HEK293 (cell line): ENCODE results near the gene GLIS1.
A peak's percentile ranks its signal among the peaks of the same experiment; 100 is the strongest.

Experiments used
- CTCF ChIA-PET: fragments of 350-600 bp; formaldehyde crosslinking; extraction: SDS; loops from one replicate; lab custom pipeline; 2021; ENCODE audit warnings: antibody characterized with exemption; lab: Yijun Ruan, JAX
- POLR2A ChIA-PET: fragments of 300-600 bp; formaldehyde crosslinking; extraction: SDS; loops from one replicate; lab custom pipeline; 2020; ENCODE audit warnings: antibody characterized with exemption, inconsistent platforms; lab: Yijun Ruan, JAX
- H3K27ac ChIP-seq: fragments of 200-500 bp; sonication (Bioruptor generic); 2 replicates; pipeline ENCODE4 v1.5.1; 2014; ENCODE audit warnings: low read depth, low read length, control low read depth, inconsistent platforms; ENCODE audit errors: extremely low read depth
- H3K36me3 ChIP-seq, 2 experiments: fragments of 200-500 bp in 1 of 2; sonication (Bioruptor generic) in 1 of 2; 1 replicate in 1 of 2; 2 replicates in 1 of 2; pipeline ENCODE4 v1.5.1; 2014 to 2017; ENCODE audit warnings: inconsistent platforms in 2 of 2, low read length in 2 of 2; ENCODE audit not compliant: control insufficient read depth in 2 of 2, insufficient read depth in 1 of 2
- H3K4me1 ChIP-seq: fragments of 200-500 bp; sonication (Bioruptor generic); 2 replicates; pipeline ENCODE4 v1.5.1; 2014; ENCODE audit warnings: mild to moderate bottlenecking, low read length, inconsistent platforms; ENCODE audit not compliant: control insufficient read depth, insufficient read depth
- H3K4me3 ChIP-seq: 2 replicates; pipeline ENCODE4 v1.5.1; 2011; ENCODE audit warnings: low read depth, mild to moderate bottlenecking, control low read depth, low read length, moderate library complexity
- H3K9me3 ChIP-seq: fragments of 200-500 bp; sonication (Bioruptor generic); 2 replicates; pipeline ENCODE4 v1.5.1; 2014; ENCODE audit warnings: low read depth, low read length, inconsistent platforms; ENCODE audit not compliant: control insufficient read depth, insufficient read depth
- ELK4 ChIP-seq: IDR thresholded peaks from 2 replicates; pipeline ENCODE4 v1.6.1; 2011; ENCODE audit warnings: mild to moderate bottlenecking, low read depth, low read length, borderline replicate concordance
- PRDM10 ChIP-seq: fragments of 450-650 bp; formaldehyde crosslinking; IDR thresholded peaks from 2 replicates; pipeline ENCODE4 v1.5.1; 2016; ENCODE audit warnings: missing biosample characterization, missing genetic modification characterization
- SCRT1 ChIP-seq: fragments of 450-650 bp; formaldehyde crosslinking; IDR thresholded peaks from 2 replicates; pipeline ENCODE4 v1.5.1; 2016; ENCODE audit warnings: missing biosample characterization, missing genetic modification characterization, borderline replicate concordance
- SCRT2 ChIP-seq: fragments of 450-650 bp; formaldehyde crosslinking; IDR thresholded peaks from 2 replicates; pipeline ENCODE4 v1.5.1; 2016; ENCODE audit warnings: missing biosample characterization, missing genetic modification characterization
- ZBTB7A ChIP-seq: fragments of 450-650 bp; formaldehyde crosslinking; IDR thresholded peaks from 2 replicates; pipeline ENCODE4 v1.5.1; 2016; ENCODE audit warnings: low read depth, missing biosample characterization, missing genetic modification characterization
- ZNF133 ChIP-seq: fragments of 450-650 bp; formaldehyde crosslinking; IDR thresholded peaks from 2 replicates; pipeline ENCODE4 v1.5.1; 2016; ENCODE audit warnings: missing biosample characterization, missing genetic modification characterization
- ZNF148 ChIP-seq: fragments of 450-650 bp; formaldehyde crosslinking; IDR thresholded peaks from 2 replicates; pipeline ENCODE4 v1.5.0; 2017; ENCODE audit warnings: missing biosample characterization, missing genetic modification characterization, borderline replicate concordance
- ZNF169 ChIP-seq: fragments of 450-650 bp; formaldehyde crosslinking; IDR thresholded peaks from 2 replicates; pipeline ENCODE4 v1.5.1; 2016; ENCODE audit warnings: missing biosample characterization, missing genetic modification characterization
- ZNF341 ChIP-seq: fragments of 450-650 bp; formaldehyde crosslinking; IDR thresholded peaks from 2 replicates; pipeline ENCODE4; 2016; ENCODE audit warnings: low read depth, missing biosample characterization, missing genetic modification characterization
- ZNF366 ChIP-seq: fragments of 450-650 bp; formaldehyde crosslinking; conservative IDR thresholded peaks from 2 replicates; pipeline ENCODE4 v1.5.1; 2016; ENCODE audit warnings: missing biosample characterization, missing genetic modification characterization
- ZNF510 ChIP-seq: fragments of 450-650 bp; formaldehyde crosslinking; IDR thresholded peaks from 2 replicates; pipeline ENCODE4 v1.5.1; 2018; ENCODE audit warnings: mild to moderate bottlenecking, missing genetic modification characterization, missing biosample characterization; ENCODE audit not compliant: insufficient replicate concordance
- ZNF521 ChIP-seq: fragments of 450-650 bp; formaldehyde crosslinking; IDR thresholded peaks from 2 replicates; pipeline ENCODE4 v1.5.1; 2017; ENCODE audit warnings: missing biosample characterization, mild to moderate bottlenecking, missing genetic modification characterization
- ZNF544 ChIP-seq: fragments of 450-650 bp; formaldehyde crosslinking; IDR thresholded peaks from 2 replicates; pipeline ENCODE4 v1.5.0; 2017; ENCODE audit warnings: missing biosample characterization, missing genetic modification characterization
- ZNF548 ChIP-seq: fragments of 450-650 bp; formaldehyde crosslinking; IDR thresholded peaks from 2 replicates; pipeline ENCODE4 v1.5.1; 2016; ENCODE audit warnings: missing biosample characterization, missing genetic modification characterization
- ZNF596 ChIP-seq: fragments of 450-650 bp; IDR thresholded peaks from 2 replicates; pipeline ENCODE4 v1.5.0; 2018; ENCODE audit warnings: missing biosample characterization, mild to moderate bottlenecking, missing genetic modification characterization, moderate library complexity
- ZNF658 ChIP-seq: fragments of 450-650 bp; formaldehyde crosslinking; IDR thresholded peaks from 2 replicates; pipeline ENCODE4; 2016; ENCODE audit warnings: missing biosample characterization, missing genetic modification characterization
- ZNF747 ChIP-seq: fragments of 450-650 bp; formaldehyde crosslinking; IDR thresholded peaks from 2 replicates; pipeline ENCODE4 v1.5.1; 2016; ENCODE audit warnings: missing biosample characterization, missing genetic modification characterization
- ZNF776 ChIP-seq: fragments of 450-650 bp; formaldehyde crosslinking; IDR thresholded peaks from 2 replicates; pipeline ENCODE4 v1.5.0; 2017; ENCODE audit warnings: missing biosample characterization, missing genetic modification characterization, borderline replicate concordance
- ZNF830 ChIP-seq: fragments of 450-650 bp; IDR thresholded peaks from 2 replicates; pipeline ENCODE4 v1.5.0; 2018; ENCODE audit warnings: missing biosample characterization, missing genetic modification characterization, low read depth, mild to moderate bottlenecking, moderate library complexity
- TF ChIP-seq, protein P1 (sequence below): fragments of 450-650 bp; formaldehyde crosslinking; IDR thresholded peaks from 2 replicates; pipeline ENCODE4 v1.5.1; 2016; ENCODE audit warnings: missing biosample characterization, missing genetic modification characterization, borderline replicate concordance
- TF ChIP-seq, protein P2 (sequence below): fragments of 450-650 bp; formaldehyde crosslinking; IDR thresholded peaks from 2 replicates; pipeline ENCODE4 v1.5.1; 2016; ENCODE audit warnings: missing biosample characterization, missing genetic modification characterization

Gene GLIS1

GRCh38 chr1:53747841-53748240, 8.9 kb upstream of the GLIS1 start:
- no peaks in the 10 kb centered on the region for H3K4me1 ChIP-seq
- CTCF ChIA-PET: interaction anchor here (0.5 kb wide), 1 partner anchor 32 kb away, joined by 3 read pairs; no protein-coding TSS in a partner anchor
- no peaks in the 10 kb centered on the region for H3K36me3 ChIP-seq
- no peak overlapping the region for H3K27ac ChIP-seq
- TF ChIP-seq ZNF596 (tag by site-specific recombination): no peak
- no peak for TF ChIP-seq SCRT2 (tag by site-specific recombination)
- no peak for TF ChIP-seq ZNF776 (tag by site-specific recombination)
- no peak for TF ChIP-seq ZNF830 (tag by site-specific recombination)
- TF ChIP-seq ZNF169 (tag by site-specific recombination): no peak
- TF ChIP-seq ZNF133: no peak
- no peak for TF ChIP-seq ZNF544 (tag by site-specific recombination)
- TF ChIP-seq, protein P1, sequence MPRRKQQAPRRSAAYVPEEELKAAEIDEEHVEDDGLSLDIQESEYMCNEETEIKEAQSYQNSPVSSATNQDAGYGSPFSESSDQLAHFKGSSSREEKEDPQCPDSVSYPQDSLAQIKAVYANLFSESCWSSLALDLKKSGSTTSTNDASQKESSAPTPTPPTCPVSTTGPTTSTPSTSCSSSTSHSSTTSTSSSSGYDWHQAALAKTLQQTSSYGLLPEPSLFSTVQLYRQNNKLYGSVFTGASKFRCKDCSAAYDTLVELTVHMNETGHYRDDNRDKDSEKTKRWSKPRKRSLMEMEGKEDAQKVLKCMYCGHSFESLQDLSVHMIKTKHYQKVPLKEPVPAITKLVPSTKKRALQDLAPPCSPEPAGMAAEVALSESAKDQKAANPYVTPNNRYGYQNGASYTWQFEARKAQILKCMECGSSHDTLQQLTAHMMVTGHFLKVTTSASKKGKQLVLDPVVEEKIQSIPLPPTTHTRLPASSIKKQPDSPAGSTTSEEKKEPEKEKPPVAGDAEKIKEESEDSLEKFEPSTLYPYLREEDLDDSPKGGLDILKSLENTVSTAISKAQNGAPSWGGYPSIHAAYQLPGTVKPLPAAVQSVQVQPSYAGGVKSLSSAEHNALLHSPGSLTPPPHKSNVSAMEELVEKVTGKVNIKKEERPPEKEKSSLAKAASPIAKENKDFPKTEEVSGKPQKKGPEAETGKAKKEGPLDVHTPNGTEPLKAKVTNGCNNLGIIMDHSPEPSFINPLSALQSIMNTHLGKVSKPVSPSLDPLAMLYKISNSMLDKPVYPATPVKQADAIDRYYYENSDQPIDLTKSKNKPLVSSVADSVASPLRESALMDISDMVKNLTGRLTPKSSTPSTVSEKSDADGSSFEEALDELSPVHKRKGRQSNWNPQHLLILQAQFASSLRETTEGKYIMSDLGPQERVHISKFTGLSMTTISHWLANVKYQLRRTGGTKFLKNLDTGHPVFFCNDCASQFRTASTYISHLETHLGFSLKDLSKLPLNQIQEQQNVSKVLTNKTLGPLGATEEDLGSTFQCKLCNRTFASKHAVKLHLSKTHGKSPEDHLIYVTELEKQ (tag by site-specific recombination): no peak
- no peak for TF ChIP-seq ZNF366
- no peak for TF ChIP-seq ZNF510 (tag by site-specific recombination)
- TF ChIP-seq ZNF521 (tag by site-specific recombination): no peak
- no peak for TF ChIP-seq ELK4
- no peak for TF ChIP-seq ZNF747
- TF ChIP-seq SCRT1: no peak
- TF ChIP-seq ZNF548 (tag by site-specific recombination): no peak
- no peaks in the 10 kb centered on the region for H3K9me3 ChIP-seq
- no peak overlapping the region for H3K4me3 ChIP-seq
- POLR2A ChIA-PET: no interaction called here

DNA sequence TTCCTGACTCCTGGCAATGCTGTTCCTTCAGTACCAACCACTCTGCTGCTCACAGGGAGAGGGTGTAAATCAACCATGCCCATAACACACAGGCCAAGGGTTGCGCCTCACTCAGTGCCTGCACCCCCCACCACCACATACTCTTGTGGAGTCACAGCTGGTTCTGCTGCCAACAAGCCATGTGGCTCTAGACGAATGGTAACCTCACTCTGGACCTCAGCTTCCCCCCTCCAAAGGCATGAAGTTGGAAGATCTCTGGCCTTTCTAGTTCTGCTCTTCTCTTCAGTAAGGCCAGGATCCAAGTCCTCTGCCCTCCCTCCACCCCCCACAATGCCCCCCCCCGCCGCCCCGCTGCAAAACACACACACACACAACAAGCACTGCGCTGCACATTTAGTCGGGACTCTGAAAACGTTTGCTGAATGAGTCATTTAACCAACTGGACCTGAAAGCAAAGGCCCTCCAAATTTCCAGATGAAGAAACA, 1.7 kb upstream of the GLIS1 start:
- Histone ChIP-seq H3K36me3 (no peaks in the 10 kb centered on the region), H3K9me3 (no peaks in the 10 kb centered on the region), H3K27ac (no peak overlapping the region), H3K4me3 (no peak overlapping the region), H3K4me1 (no peaks in the 10 kb centered on the region)
- POLR2A ChIA-PET: interaction anchor here (0.7 kb wide), 1 partner anchor 253 kb away, joined by 3 read pairs; no protein-coding TSS in a partner anchor
- CTCF ChIA-PET: interaction anchor here (0.6 kb wide), 2 partner anchors 26 to 1929 kb away, joined by 3 to 4 read pairs; no protein-coding TSS in a partner anchor
- TF ChIP-seq ZBTB7A (tag by site-specific recombination): no peak
- no peak for TF ChIP-seq ZNF510 (tag by site-specific recombination)
- TF ChIP-seq ZNF148: no peak
- TF ChIP-seq, protein P2, sequence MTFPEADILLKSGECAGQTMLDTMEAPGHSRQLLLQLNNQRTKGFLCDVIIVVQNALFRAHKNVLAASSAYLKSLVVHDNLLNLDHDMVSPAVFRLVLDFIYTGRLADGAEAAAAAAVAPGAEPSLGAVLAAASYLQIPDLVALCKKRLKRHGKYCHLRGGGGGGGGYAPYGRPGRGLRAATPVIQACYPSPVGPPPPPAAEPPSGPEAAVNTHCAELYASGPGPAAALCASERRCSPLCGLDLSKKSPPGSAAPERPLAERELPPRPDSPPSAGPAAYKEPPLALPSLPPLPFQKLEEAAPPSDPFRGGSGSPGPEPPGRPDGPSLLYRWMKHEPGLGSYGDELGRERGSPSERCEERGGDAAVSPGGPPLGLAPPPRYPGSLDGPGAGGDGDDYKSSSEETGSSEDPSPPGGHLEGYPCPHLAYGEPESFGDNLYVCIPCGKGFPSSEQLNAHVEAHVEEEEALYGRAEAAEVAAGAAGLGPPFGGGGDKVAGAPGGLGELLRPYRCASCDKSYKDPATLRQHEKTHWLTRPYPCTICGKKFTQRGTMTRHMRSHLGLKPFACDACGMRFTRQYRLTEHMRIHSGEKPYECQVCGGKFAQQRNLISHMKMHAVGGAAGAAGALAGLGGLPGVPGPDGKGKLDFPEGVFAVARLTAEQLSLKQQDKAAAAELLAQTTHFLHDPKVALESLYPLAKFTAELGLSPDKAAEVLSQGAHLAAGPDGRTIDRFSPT (tag by site-specific recombination): no peak
- TF ChIP-seq PRDM10 (tag by site-specific recombination): peak; percentile 100
- TF ChIP-seq ZNF341 (tag by site-specific recombination): peak; percentile 48
- TF ChIP-seq ZNF658 (tag by site-specific recombination): no peak
